IMR-90 (cell line): ENCODE data around the gene FAM184A. TPM values are rescaled to one million over a fixed set of nuclear protein-coding genes. Genes with fewer than 3 reads are reported as not detected.

ENCODE experiments used
- ATAC-seq: fragments of 200-7000 bp; cut with Tn5 transposase; 2 replicates; pipeline ENCODE4 v1.9.1; 2020; ENCODE audit warnings: low read depth, mild to moderate bottlenecking, moderate library complexity
- BruUV-seq: library from RNA; stranded (reverse); fragments of 400-500 nt; replicated peaks from 2 replicates; lab custom pipeline; 2021; lab: Mats Ljungman, UMichigan
- CTCF ChIA-PET: fragments of 300-600 bp; formaldehyde crosslinking; extraction: SDS; loops from one replicate; lab custom pipeline; 2021; ENCODE audit warnings: antibody characterized with exemption; lab: Yijun Ruan, JAX
- POLR2A ChIA-PET: fragments of 300-600 bp; sonication (Branson Sonifier 250); formaldehyde crosslinking; loops from one replicate; lab custom pipeline; 2022; ENCODE audit warnings: antibody characterized with exemption; ENCODE audit not compliant: unreplicated experiment; lab: Charles Lee
- DNase-seq: peaks from one replicate; pipeline ENCODE4 v3.0.0; 2013
- H2AFZ ChIP-seq: replicated peaks from 2 replicates; pipeline ENCODE3; 2013; ENCODE audit warnings: low read length, mild to moderate bottlenecking; ENCODE audit not compliant: poor library complexity
- H2AK5ac ChIP-seq: 2 replicates; pipeline ENCODE4 v1.6.1; 2013; ENCODE audit warnings: low read depth, low read length, inconsistent platforms
- H2AK9ac ChIP-seq: replicated peaks from 2 replicates; pipeline ENCODE3; 2013; ENCODE audit warnings: mild to moderate bottlenecking, low read depth, low read length, moderate library complexity; ENCODE audit not compliant: poor library complexity
- H2BK120ac ChIP-seq: 2 replicates; pipeline ENCODE4 v1.6.1; 2013; ENCODE audit warnings: low read depth, low read length, inconsistent platforms
- H2BK15ac ChIP-seq: 3 replicates; pipeline ENCODE4 v1.6.1; 2013; ENCODE audit warnings: low read depth, low read length, inconsistent platforms
- H2BK20ac ChIP-seq: 2 replicates; pipeline ENCODE4 v1.6.1; 2013; ENCODE audit warnings: low read depth, mild to moderate bottlenecking, inconsistent platforms, low read length, moderate library complexity
- H2BK5ac ChIP-seq: 2 replicates; pipeline ENCODE4 v1.6.1; 2013; ENCODE audit warnings: mild to moderate bottlenecking, low read depth, low read length, inconsistent platforms; ENCODE audit not compliant: poor library complexity, severe bottlenecking
- H3K14ac ChIP-seq: replicated peaks from 2 replicates; pipeline ENCODE4 v1.6.1; 2013; ENCODE audit warnings: low read depth, low read length, inconsistent platforms
- H3K18ac ChIP-seq: 2 replicates; pipeline ENCODE4 v1.6.1; 2013; ENCODE audit warnings: low read depth, low read length, control low read depth
- H3K23ac ChIP-seq: 2 replicates; pipeline ENCODE4 v1.6.1; 2013; ENCODE audit warnings: low read depth, low read length, inconsistent platforms
- H3K27ac ChIP-seq: 2 replicates; pipeline ENCODE4 v1.5.1; 2013; ENCODE audit warnings: mild to moderate bottlenecking, control low read depth, low read length; ENCODE audit not compliant: insufficient read depth
- H3K27me3 ChIP-seq: 2 replicates; pipeline ENCODE4 v1.6.1; 2013; ENCODE audit warnings: low read length; ENCODE audit not compliant: control insufficient read depth, insufficient read depth
- H3K36me3 ChIP-seq: 2 replicates; pipeline ENCODE4 v1.6.1; 2013; ENCODE audit warnings: low read length, mixed read lengths; ENCODE audit not compliant: control insufficient read depth, insufficient read depth
- H3K4ac ChIP-seq: 2 replicates; pipeline ENCODE4 v1.6.1; 2013; ENCODE audit warnings: low read depth, low read length, inconsistent platforms
- H3K4me1 ChIP-seq: 2 replicates; pipeline ENCODE4 v1.6.1; 2013; ENCODE audit warnings: low read length, mixed read lengths; ENCODE audit not compliant: control insufficient read depth, insufficient read depth
- H3K4me2 ChIP-seq: 2 replicates; pipeline ENCODE4 v1.6.1; 2013; ENCODE audit warnings: low read depth, mild to moderate bottlenecking, control low read depth, low read length, moderate library complexity
- H3K4me3 ChIP-seq: 2 replicates; pipeline ENCODE4 v1.5.1; 2013; ENCODE audit warnings: low read depth, mild to moderate bottlenecking, control low read depth, low read length, moderate library complexity; ENCODE audit not compliant: insufficient read depth
- H3K56ac ChIP-seq: 2 replicates; pipeline ENCODE4 v1.6.1; 2013; ENCODE audit warnings: low read length, inconsistent platforms; ENCODE audit not compliant: insufficient read depth; ENCODE audit errors: extremely low read depth
- H3K79me1 ChIP-seq, 2 experiments: 2 replicates each; pipeline ENCODE4 v1.6.1; 2013; ENCODE audit warnings: low read length in 2 of 2, inconsistent platforms in 1 of 2, low read depth in 1 of 2
- H3K9ac ChIP-seq: 2 replicates; pipeline ENCODE4 v1.6.1; 2013; ENCODE audit warnings: low read depth, low read length, control low read depth
- H3K9me1 ChIP-seq: 2 replicates; pipeline ENCODE4 v1.6.1; 2013; ENCODE audit warnings: low read length, inconsistent platforms; ENCODE audit not compliant: insufficient read depth
- H3K9me3 ChIP-seq: 2 replicates; pipeline ENCODE4 v1.6.1; 2013; ENCODE audit warnings: low read length; ENCODE audit not compliant: control insufficient read depth, insufficient read depth
- H4K20me1 ChIP-seq: 2 replicates; pipeline ENCODE4 v1.6.1; 2013; ENCODE audit warnings: low read length, inconsistent platforms; ENCODE audit not compliant: insufficient read depth
- H4K5ac ChIP-seq: 2 replicates; pipeline ENCODE4 v1.6.1; 2013; ENCODE audit warnings: mild to moderate bottlenecking, low read depth, low read length, control low read depth
- H4K8ac ChIP-seq, 2 experiments: 2 replicates each; pipeline ENCODE4 v1.6.1; 2013; ENCODE audit warnings: low read depth in 2 of 2, low read length in 2 of 2, control low read depth in 1 of 2, inconsistent platforms in 1 of 2
- H4K91ac ChIP-seq: 2 replicates; pipeline ENCODE4 v1.6.1; 2013; ENCODE audit warnings: low read depth, low read length, inconsistent platforms; ENCODE audit not compliant: insufficient read depth
- CEBPB ChIP-seq: IDR thresholded peaks from 2 replicates; pipeline ENCODE4 v1.6.1; 2012; ENCODE audit warnings: low read depth, low read length, improper control_type of control experiment
- MAFK ChIP-seq: IDR thresholded peaks from 2 replicates; pipeline ENCODE4 v1.6.1; 2012; ENCODE audit warnings: low read depth, low read length, improper control_type of control experiment
- MAZ ChIP-seq: IDR thresholded peaks from 2 replicates; pipeline ENCODE4 v1.6.1; 2012; ENCODE audit warnings: low read depth, mild to moderate bottlenecking, low read length, improper control_type of control experiment, moderate library complexity, borderline replicate concordance
- MXI1 ChIP-seq: IDR thresholded peaks from 2 replicates; pipeline ENCODE4 v1.6.1; 2012; ENCODE audit warnings: low read depth, mild to moderate bottlenecking, low read length, moderate library complexity, borderline replicate concordance
- NFE2L2 ChIP-seq: fragments of 150-350 bp; IDR thresholded peaks from 2 replicates; pipeline ENCODE4 v1.6.1; 2016; ENCODE audit warnings: low read depth, mild to moderate bottlenecking, low read length
- POLR2A ChIP-seq: IDR thresholded peaks from 2 replicates; pipeline ENCODE4 v1.6.1; 2012; ENCODE audit warnings: mild to moderate bottlenecking, low read depth, low read length
- RFX5 ChIP-seq: IDR thresholded peaks from 2 replicates; pipeline ENCODE4 v1.8.0; 2012; ENCODE audit warnings: low read depth, mild to moderate bottlenecking, low read length, moderate library complexity
- SMC3 ChIP-seq: fragments of 150-350 bp; IDR thresholded peaks from 2 replicates; pipeline ENCODE4 v1.6.1; 2016; ENCODE audit warnings: low read depth, mild to moderate bottlenecking, antibody characterized with exemption, low read length, moderate library complexity
- WGBS, 2 experiments: methylation state at CpG; one replicate each; pipeline versions ENCODE4 v1.1.5 to v1.1.7; 2013; ENCODE audit warnings: missing lambda C conversion rate in 2 of 2; ENCODE audit not compliant: insufficient read length in 1 of 2; ENCODE audit errors: extremely low coverage in 2 of 2; 5-methylcytosine and 5-hydroxymethylcytosine counted together
- dilution Hi-C: fragments of 300-500 bp; cut with HindIII; formaldehyde crosslinking; loops from one replicate; pipeline ENCODE4 v1.14.3; 2018; ENCODE audit warnings: low sequenced_read_pairs; ENCODE audit not compliant: unreplicated experiment
- in situ Hi-C: fragments of 300-500 bp; cut with MboI; formaldehyde crosslinking; loops from 3 replicates; pipeline ENCODE4 v1.14.3; 2019; ENCODE audit warnings: low sequenced_read_pairs, inconsistent platforms, mixed read lengths
- intact Hi-C: fragments of 100-400 bp; cut with micrococcal nuclease; formaldehyde crosslinking; loops from 2 replicates; pipeline ENCODE4 v1.10.0; 2022
- polyA plus RNA-seq, 3 experiments: library from polyadenylated mRNA; depleted of rRNA; stranded (reverse); fragments of >200 nt; gene quantifications; 2 replicates each; pipeline ENCODE4 v1.2.3, GENCODE V29; 2012; ENCODE audit warnings: low replicate concordance in 1 of 3
- total RNA-seq: library from RNA; depleted of rRNA; stranded (reverse); fragments of >200 nt; gene quantifications from 2 replicates; pipeline ENCODE4 v1.2.3, GENCODE V29; 2012

FAM184A gene
- total and polyA plus RNA-seq, 2 of the 4 experiments (the other 2 are of a cell fraction): 0.03 TPM; not detected in 1

- Histone ChIP-seq H4K8ac (no peak overlapping the region), H2AK9ac (no peak overlapping the region), H3K23ac (no peak overlapping the region)
Observed at GRCh38 chr6:118993358-118993757, 85.1 kb downstream of the FAM184A start.

More at GRCh38 chr6:118993358-118993757, 85.1 kb downstream of the FAM184A start:
- no peaks in the 10 kb centered on the region for H4K20me1 ChIP-seq
- in situ Hi-C loops: no loop called here
- POLR2A ChIA-PET: no interaction called here
- H4K5ac ChIP-seq: no peak overlapping the region
- no peak overlapping the region for H2BK120ac ChIP-seq
- no peak overlapping the region for H3K18ac ChIP-seq
- no peak overlapping the region for H2AK5ac ChIP-seq
- no peak overlapping the region for H2BK20ac ChIP-seq
- H3K4me1 ChIP-seq: no peaks in the 10 kb centered on the region
- TF ChIP-seq MAFK (no peak), SMC3 (no peak), NFE2L2 (no peak), CEBPB (no peak), MAZ (no peak), MXI1 (no peak), RFX5 (no peak), POLR2A (no peak)
- H3K9ac ChIP-seq: no peak overlapping the region
- ATAC-seq: no peak
- WGBS, 2 experiments: no CpG with 5 or more reads among the region's 1 CpG
- H2BK5ac ChIP-seq: no peak overlapping the region
- H3K56ac ChIP-seq: no peak overlapping the region
- H3K79me1 ChIP-seq: no peaks in the 10 kb centered on the region
- no TSS peak for BruUV-seq
- no peaks in the 10 kb centered on the region for H3K9me1 ChIP-seq
- no peak overlapping the region for H3K14ac ChIP-seq
- no peak overlapping the region for H4K91ac ChIP-seq
- H2BK15ac ChIP-seq: no peak overlapping the region
- H3K27ac ChIP-seq: no peak overlapping the region
- CTCF ChIA-PET: no interaction called here
- intact Hi-C loops: no loop called here
- no peaks in the 10 kb centered on the region for H3K9me3 ChIP-seq
- no peaks in the 10 kb centered on the region for H3K36me3 ChIP-seq
- H3K4ac ChIP-seq: no peak overlapping the region
- dilution Hi-C loops: no loop called here
- no peak overlapping the region for H3K4me3 ChIP-seq
- no peak overlapping the region for H2AFZ ChIP-seq
- H3K4me2 ChIP-seq: no peak overlapping the region
- no peak for DNase-seq
- H3K27me3 ChIP-seq: no peaks in the 10 kb centered on the region
